ENCODE data around the gene NAPB.

- no peak for TF ChIP-seq CTCF (IDR thresholded peaks at IDR 0.05)
- TF ChIP-seq ZFX (IDR thresholded peaks at IDR 0.05; ENCODE audit: borderline replicate concordance), result no peak
Observed at GRCh38 chr20:23450877-23451276, 29.6 kb upstream of the NAPB start.

All from 22Rv1 (cell line).